Neural crest cell (in vitro differentiated cells): ENCODE results near the gene PRKAG1. TPM values are rescaled to one million over a fixed set of nuclear protein-coding genes. Genes with fewer than 3 reads are reported as not detected.

Experiments used
- DNase-seq: peaks from one replicate; pipeline ENCODE4 v3.0.0; 2021; ENCODE audit warnings: low read depth, mixed read lengths, low spot score
- H3K27ac Mint-ChIP-seq: one replicate; pipeline ENCODE4 v1.8.0; 2021; ENCODE audit warnings: mild to moderate bottlenecking, mixed read lengths; ENCODE audit not compliant: unreplicated experiment
- H3K27me3 Mint-ChIP-seq: 2 replicates; pipeline ENCODE4 v1.8.0; 2021; ENCODE audit warnings: low read depth, mild to moderate bottlenecking, mixed read lengths
- H3K36me3 Mint-ChIP-seq: 2 replicates; pipeline ENCODE4 v1.8.0; 2021; ENCODE audit warnings: low read depth, mild to moderate bottlenecking, mixed read lengths
- H3K4me1 Mint-ChIP-seq: 2 replicates; pipeline ENCODE4 v1.8.0; 2021; ENCODE audit warnings: mixed read lengths
- H3K4me3 Mint-ChIP-seq: one replicate; pipeline ENCODE4 v1.8.0; 2021; ENCODE audit warnings: mild to moderate bottlenecking, mixed read lengths
- H3K9me3 Mint-ChIP-seq: 2 replicates; pipeline ENCODE4 v1.8.0; 2021; ENCODE audit warnings: mixed read lengths
- total RNA-seq: library from RNA; stranded (reverse); gene quantifications from 2 replicates; pipeline ENCODE4 v1.2.1, GENCODE V29; 2021
- TF ChIP-seq, protein P1 (sequence below): fragments of 200-600 bp; sonication (generic); conservative IDR thresholded peaks from 2 replicates; pipeline ENCODE4 v1.5.0; 2021; ENCODE audit warnings: antibody characterized with exemption, mild to moderate bottlenecking

Gene PRKAG1
- total RNA-seq, 1 donor from 2014 or later = 58.5 TPM

- H3K4me3 Mint-ChIP-seq = no peak overlapping the region
- TF ChIP-seq, protein P1, sequence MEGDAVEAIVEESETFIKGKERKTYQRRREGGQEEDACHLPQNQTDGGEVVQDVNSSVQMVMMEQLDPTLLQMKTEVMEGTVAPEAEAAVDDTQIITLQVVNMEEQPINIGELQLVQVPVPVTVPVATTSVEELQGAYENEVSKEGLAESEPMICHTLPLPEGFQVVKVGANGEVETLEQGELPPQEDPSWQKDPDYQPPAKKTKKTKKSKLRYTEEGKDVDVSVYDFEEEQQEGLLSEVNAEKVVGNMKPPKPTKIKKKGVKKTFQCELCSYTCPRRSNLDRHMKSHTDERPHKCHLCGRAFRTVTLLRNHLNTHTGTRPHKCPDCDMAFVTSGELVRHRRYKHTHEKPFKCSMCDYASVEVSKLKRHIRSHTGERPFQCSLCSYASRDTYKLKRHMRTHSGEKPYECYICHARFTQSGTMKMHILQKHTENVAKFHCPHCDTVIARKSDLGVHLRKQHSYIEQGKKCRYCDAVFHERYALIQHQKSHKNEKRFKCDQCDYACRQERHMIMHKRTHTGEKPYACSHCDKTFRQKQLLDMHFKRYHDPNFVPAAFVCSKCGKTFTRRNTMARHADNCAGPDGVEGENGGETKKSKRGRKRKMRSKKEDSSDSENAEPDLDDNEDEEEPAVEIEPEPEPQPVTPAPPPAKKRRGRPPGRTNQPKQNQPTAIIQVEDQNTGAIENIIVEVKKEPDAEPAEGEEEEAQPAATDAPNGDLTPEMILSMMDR = no peak
- H3K36me3 Mint-ChIP-seq = no peaks in the 10 kb centered on the region
- DNase-seq = no peak
- H3K4me1 Mint-ChIP-seq = peaks cover 15% of the 10 kb centered on the region
- H3K9me3 Mint-ChIP-seq = no peaks in the 10 kb centered on the region
- H3K27ac Mint-ChIP-seq = no peak overlapping the region
- H3K27me3 Mint-ChIP-seq = peaks cover 97% of the 10 kb centered on the region
These were observed 47.8 kb downstream of the PRKAG1 start for GRCh38 chr12:48970702-48971334.

GRCh38 chr12:48969833-48970701, 48.5 kb downstream of the PRKAG1 start:
- no peak for DNase-seq
- TF ChIP-seq, protein P1 = no peak
- Mint-ChIP-seq H3K9me3 (no peaks in the 10 kb centered on the region), H3K36me3 (no peaks in the 10 kb centered on the region), H3K4me3 (no peak overlapping the region), H3K27me3 (peaks cover 97% of the 10 kb centered on the region), H3K27ac (no peak overlapping the region), H3K4me1 (peaks cover 15% of the 10 kb centered on the region)

DNA sequence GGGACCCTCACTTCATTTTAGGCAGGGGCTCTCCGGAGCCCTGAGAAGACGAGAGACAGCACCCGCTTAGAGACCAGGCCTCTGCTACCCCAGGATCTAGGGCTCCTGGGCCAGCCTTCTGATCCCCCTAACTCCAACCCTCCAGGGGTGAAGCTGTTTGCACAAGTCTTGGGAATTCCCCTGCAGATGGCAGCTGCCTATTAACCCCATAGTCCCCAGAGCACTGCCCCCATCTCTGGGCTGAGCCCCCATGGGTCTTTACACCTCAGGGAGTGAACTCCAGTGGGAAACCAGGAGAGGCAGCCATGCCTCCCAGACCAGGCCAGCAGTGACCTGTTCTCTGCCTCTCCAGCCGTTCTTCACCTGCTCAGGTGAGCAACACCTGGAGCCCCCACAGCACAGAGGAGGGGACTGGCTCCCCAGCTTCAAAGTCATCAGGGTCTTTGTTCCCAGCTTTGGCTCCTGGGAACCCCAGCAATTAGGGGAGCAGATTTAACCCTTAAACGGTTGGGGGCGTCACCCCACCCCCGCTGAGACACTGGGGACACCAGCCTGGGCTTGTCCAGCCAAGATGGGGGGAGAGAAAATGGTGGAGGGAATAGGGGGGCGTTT, 49.3 kb downstream of the PRKAG1 start:
- Mint-ChIP-seq H3K9me3 (no peaks in the 10 kb centered on the region), H3K36me3 (no peaks in the 10 kb centered on the region), H3K27ac (no peak overlapping the region), H3K4me1 (peaks cover 15% of the 10 kb centered on the region), H3K27me3 (peaks cover 95% of the 10 kb centered on the region), H3K4me3 (no peak overlapping the region)
- TF ChIP-seq, protein P1 = no peak
- DNase-seq = no peak

GRCh38 chr12:48968467-48968866, 50.1 kb downstream of the PRKAG1 start:
- H3K4me1 Mint-ChIP-seq = peaks cover 15% of the 10 kb centered on the region
- TF ChIP-seq, protein P1 = no peak
- H3K9me3 Mint-ChIP-seq = no peaks in the 10 kb centered on the region
- no peak overlapping the region for H3K27ac Mint-ChIP-seq
- H3K4me3 Mint-ChIP-seq = no peak overlapping the region
- DNase-seq = no peak
- peaks cover 87% of the 10 kb centered on the region for H3K27me3 Mint-ChIP-seq
- H3K36me3 Mint-ChIP-seq = no peaks in the 10 kb centered on the region

DNA sequence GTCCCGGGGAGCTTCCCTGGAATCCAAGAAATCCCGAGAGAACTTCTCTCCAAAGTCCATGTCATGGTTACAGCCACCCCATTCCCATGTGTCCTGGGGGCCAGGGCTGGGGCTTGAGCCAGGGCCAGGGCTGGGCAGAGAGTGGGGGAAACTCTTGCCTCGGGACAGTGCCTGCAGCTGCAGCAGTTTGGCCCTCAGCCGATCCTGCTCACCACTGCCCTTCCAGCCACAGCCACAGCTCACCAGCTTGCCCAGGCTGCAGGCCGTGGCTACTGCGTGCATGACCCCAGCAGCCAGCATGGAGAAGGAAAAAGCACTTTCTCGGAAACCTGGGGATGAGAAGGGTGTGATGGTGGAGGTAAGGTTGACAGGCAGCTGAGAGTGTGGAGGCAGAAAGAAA, 50.6 kb downstream of the PRKAG1 start:
- TF ChIP-seq, protein P1 = no peak
- H3K27ac Mint-ChIP-seq = no peak overlapping the region
- no peak for DNase-seq

More for the DNA sequence above, 50.6 kb downstream of the PRKAG1 start:
- Mint-ChIP-seq H3K9me3 (no peaks in the 10 kb centered on the region), H3K4me3 (no peak overlapping the region), H3K27me3 (peaks cover 82% of the 10 kb centered on the region), H3K36me3 (no peaks in the 10 kb centered on the region), H3K4me1 (peaks cover 15% of the 10 kb centered on the region)
